Neural crest cell (in vitro differentiated cells): ENCODE measurements around the gene SARDH. TPM values are rescaled to one million over a fixed set of nuclear protein-coding genes. Genes with fewer than 3 reads are reported as not detected.

ENCODE experiments used
- DNase-seq: peaks from one replicate; pipeline ENCODE4 v3.0.0; 2021; ENCODE audit warnings: low read depth, mixed read lengths, low spot score
- H3K27ac Mint-ChIP-seq: one replicate; pipeline ENCODE4 v1.8.0; 2021; ENCODE audit warnings: mild to moderate bottlenecking, mixed read lengths; ENCODE audit not compliant: unreplicated experiment
- H3K27me3 Mint-ChIP-seq: 2 replicates; pipeline ENCODE4 v1.8.0; 2021; ENCODE audit warnings: low read depth, mild to moderate bottlenecking, mixed read lengths
- H3K36me3 Mint-ChIP-seq: 2 replicates; pipeline ENCODE4 v1.8.0; 2021; ENCODE audit warnings: low read depth, mild to moderate bottlenecking, mixed read lengths
- H3K4me1 Mint-ChIP-seq: 2 replicates; pipeline ENCODE4 v1.8.0; 2021; ENCODE audit warnings: mixed read lengths
- H3K4me3 Mint-ChIP-seq: one replicate; pipeline ENCODE4 v1.8.0; 2021; ENCODE audit warnings: mild to moderate bottlenecking, mixed read lengths
- H3K9me3 Mint-ChIP-seq: 2 replicates; pipeline ENCODE4 v1.8.0; 2021; ENCODE audit warnings: mixed read lengths
- total RNA-seq: library from RNA; stranded (reverse); gene quantifications from 2 replicates; pipeline ENCODE4 v1.2.1, GENCODE V29; 2021
- TF ChIP-seq, protein P1 (sequence below): fragments of 200-600 bp; sonication (generic); conservative IDR thresholded peaks from 2 replicates; pipeline ENCODE4 v1.5.0; 2021; ENCODE audit warnings: antibody characterized with exemption, mild to moderate bottlenecking

SARDH gene
- total RNA-seq, 1 donor from 2014 or later: 4.5 TPM

DNA sequence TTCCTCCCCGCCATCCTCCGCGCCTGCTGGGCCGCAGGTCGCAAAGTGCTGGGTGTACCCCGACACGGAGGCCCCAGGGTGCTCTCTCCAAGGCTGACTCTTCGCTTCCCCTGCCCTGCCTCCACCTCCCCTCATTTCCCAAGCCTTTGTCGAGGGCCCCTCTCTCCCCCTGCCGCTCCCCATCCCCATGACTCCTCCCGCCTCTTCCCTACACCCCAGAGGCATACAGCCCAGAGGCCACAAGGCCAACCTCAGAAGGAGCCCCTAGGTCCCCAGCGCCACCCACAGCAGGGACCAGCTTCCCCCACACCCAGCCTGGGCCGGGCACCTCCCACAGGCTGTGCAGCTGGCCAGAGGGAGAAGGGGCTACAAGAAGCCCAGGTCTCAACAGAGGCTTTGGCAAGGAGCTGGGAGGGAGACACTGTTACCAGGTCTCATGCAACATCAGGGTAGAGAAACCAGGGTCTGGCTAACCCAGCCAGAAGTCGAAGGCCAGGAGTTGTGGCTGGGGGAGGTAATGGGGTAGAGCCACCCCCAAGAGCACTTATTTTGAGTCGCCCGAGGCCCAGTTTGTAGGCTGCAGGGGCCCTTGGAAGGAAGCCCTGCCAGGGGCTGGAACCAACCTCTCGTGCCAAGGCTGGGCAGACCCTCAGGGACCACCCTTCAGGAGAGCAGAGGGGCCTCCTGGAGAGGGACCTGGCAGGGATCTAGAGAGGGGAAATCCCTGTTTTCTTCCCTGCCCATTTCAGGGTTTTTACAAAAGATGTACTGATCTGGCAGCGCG, 24.5 kb upstream of the SARDH start:
- Mint-ChIP-seq H3K36me3 (peaks cover 48% of the 10 kb centered on the region), H3K4me3 (no peak overlapping the region), H3K27ac (no peak overlapping the region), H3K27me3 (no peaks in the 10 kb centered on the region), H3K4me1 (peaks cover 9% of the 10 kb centered on the region), H3K9me3 (peaks cover 4% of the 10 kb centered on the region)
- DNase-seq: no peak
- TF ChIP-seq, protein P1, sequence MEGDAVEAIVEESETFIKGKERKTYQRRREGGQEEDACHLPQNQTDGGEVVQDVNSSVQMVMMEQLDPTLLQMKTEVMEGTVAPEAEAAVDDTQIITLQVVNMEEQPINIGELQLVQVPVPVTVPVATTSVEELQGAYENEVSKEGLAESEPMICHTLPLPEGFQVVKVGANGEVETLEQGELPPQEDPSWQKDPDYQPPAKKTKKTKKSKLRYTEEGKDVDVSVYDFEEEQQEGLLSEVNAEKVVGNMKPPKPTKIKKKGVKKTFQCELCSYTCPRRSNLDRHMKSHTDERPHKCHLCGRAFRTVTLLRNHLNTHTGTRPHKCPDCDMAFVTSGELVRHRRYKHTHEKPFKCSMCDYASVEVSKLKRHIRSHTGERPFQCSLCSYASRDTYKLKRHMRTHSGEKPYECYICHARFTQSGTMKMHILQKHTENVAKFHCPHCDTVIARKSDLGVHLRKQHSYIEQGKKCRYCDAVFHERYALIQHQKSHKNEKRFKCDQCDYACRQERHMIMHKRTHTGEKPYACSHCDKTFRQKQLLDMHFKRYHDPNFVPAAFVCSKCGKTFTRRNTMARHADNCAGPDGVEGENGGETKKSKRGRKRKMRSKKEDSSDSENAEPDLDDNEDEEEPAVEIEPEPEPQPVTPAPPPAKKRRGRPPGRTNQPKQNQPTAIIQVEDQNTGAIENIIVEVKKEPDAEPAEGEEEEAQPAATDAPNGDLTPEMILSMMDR: no peak

DNA sequence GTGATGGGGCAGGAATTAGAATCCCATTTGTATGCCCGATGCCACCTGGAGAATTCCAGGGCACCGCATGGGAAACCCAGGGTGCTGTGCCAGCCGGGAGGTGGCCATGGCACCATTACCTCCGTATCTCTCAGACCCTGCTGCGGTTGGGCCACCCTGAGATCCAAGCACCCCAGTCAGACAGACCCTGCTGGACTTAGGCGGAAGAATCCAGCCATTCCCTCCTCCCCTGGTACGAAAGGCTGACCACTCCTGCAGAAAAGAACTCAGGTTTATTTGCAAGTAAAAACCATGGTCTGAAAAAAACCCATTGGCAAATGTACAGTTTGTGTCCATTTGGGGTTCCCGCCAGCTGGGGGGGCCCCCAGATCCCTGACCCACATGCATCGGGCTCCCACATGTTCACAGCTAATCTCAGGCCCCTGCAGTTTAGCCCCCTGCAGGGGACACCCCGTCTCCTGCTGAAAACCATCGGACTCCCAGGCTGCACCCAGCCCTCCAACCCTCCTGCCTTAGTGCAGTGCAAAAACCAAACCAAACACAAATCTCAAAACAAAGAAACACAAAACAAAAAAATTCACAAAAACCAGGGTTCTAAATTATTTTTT, 23.6 kb upstream of the SARDH start:
- Mint-ChIP-seq H3K4me1 (peaks cover 9% of the 10 kb centered on the region), H3K27ac (no peak overlapping the region), H3K36me3 (peaks cover 38% of the 10 kb centered on the region), H3K9me3 (no peaks in the 10 kb centered on the region), H3K4me3 (no peak overlapping the region), H3K27me3 (no peaks in the 10 kb centered on the region)
- DNase-seq: no peak
- TF ChIP-seq, protein P1: no peak

DNA sequence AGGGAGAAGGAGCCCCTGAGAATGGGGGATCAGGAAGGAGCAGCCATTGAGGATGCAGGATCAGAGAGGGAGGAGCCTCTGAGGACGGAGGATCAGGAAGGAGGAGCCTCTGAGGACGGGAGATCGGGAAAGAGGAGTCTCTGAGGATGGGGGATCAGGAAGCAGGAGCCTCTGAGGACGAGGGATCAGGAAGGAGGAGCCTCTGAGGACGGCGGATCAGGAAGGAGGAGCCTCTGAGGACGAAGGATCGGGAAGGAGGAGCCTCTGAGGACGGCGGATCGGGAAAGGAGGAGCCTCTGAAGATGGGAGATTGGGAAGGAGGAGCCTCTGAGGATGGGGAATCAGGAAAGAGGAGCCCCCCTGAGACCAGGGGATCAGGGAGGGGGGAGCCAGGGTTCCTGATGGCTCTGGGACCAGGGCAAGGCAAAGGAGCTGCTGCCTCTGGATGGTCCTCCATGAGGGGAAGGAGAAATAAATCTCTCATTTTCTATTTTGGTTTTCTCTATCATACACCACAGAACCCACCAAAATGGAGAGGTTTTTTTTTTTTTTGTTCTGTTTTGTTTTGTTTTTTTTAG, 22.6 kb upstream of the SARDH start:
- Mint-ChIP-seq H3K4me3 (no peak overlapping the region), H3K27ac (no peak overlapping the region), H3K9me3 (no peaks in the 10 kb centered on the region), H3K27me3 (no peaks in the 10 kb centered on the region), H3K36me3 (peaks cover 34% of the 10 kb centered on the region), H3K4me1 (peaks cover 12% of the 10 kb centered on the region)
- no peak for DNase-seq
- TF ChIP-seq, protein P1: no peak

DNA sequence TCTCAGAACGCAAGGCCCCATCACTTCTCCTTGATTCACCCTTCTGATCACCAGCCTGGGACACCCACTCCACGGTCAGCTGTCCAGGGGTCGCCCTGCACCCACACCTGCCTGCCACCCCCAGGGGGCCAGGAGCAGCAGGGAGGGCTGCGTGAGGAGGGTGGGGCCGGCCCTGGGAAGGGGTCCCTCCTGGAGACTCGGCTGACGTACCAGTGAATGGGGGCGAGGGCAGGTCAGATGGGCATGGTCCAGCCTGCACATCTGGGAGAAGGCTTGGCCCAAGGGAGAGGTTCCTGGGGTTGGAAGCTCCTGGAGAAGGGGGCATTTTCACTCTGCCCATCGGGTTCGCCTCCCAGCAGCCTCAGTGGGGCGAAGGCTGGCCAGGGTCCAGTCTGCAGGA, 21.8 kb upstream of the SARDH start:
- TF ChIP-seq, protein P1: no peak
- H3K9me3 Mint-ChIP-seq: peaks cover 4% of the 10 kb centered on the region
- peaks cover 15% of the 10 kb centered on the region for H3K4me1 Mint-ChIP-seq
- H3K36me3 Mint-ChIP-seq: peaks cover 31% of the 10 kb centered on the region
- no peak overlapping the region for H3K4me3 Mint-ChIP-seq
- no peak for DNase-seq
- no peak overlapping the region for H3K27ac Mint-ChIP-seq
- H3K27me3 Mint-ChIP-seq: no peaks in the 10 kb centered on the region

DNA sequence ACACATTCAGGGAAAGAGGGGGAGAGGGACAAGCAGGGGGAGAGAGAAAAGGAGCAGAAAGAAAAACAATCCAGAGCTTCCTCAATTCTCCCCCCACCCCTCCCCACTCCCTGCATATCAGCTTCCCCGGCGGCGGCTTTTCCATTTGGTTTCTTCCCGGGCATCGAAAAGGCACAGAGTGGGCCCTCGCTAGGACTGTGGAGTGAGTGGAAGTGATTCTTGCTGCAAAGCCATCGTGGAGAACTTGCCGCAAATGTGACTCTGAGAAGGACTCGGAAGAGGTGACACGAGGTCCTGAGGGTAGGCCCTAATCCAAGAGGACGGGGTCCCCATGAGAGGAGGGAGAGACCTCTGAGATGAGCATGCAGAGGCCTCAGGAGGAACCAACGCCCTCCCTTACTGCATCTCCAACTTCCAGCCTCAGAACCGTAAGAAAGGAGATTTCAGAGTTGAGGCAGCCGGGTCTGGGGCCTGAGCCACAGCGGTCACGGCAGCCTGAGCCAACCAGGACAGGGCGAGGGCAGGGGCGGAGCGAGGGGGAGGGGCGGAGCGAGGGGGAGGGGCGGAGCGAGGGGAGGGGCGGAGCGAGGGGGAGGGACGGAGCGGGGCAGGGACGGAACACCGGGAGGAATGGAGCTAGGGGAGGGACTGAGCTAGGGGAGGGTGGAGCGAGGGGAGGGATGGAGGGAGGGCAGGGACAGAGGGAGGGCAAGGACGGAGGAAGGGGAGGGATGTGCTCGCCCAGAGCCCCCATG, 21.2 kb upstream of the SARDH start:
- Mint-ChIP-seq H3K27me3 (no peaks in the 10 kb centered on the region), H3K36me3 (peaks cover 30% of the 10 kb centered on the region), H3K9me3 (peaks cover 5% of the 10 kb centered on the region), H3K4me3 (no peak overlapping the region), H3K27ac (peak overlapping the region; percentile 50), H3K4me1 (peaks cover 15% of the 10 kb centered on the region)
- no peak for DNase-seq
- TF ChIP-seq, protein P1: no peak
